CD4-positive, alpha-beta T cell treated with Interleukin-15 for 4 hours (primary cell): Measurements from ENCODE around the gene ALDH5A1.

Source experiments
- DNase-seq: peaks from one replicate; pipeline ENCODE4 v3.0.0-alpha.2; 2020; ENCODE audit warnings: low spot score

ALDH5A1 gene

DNA sequence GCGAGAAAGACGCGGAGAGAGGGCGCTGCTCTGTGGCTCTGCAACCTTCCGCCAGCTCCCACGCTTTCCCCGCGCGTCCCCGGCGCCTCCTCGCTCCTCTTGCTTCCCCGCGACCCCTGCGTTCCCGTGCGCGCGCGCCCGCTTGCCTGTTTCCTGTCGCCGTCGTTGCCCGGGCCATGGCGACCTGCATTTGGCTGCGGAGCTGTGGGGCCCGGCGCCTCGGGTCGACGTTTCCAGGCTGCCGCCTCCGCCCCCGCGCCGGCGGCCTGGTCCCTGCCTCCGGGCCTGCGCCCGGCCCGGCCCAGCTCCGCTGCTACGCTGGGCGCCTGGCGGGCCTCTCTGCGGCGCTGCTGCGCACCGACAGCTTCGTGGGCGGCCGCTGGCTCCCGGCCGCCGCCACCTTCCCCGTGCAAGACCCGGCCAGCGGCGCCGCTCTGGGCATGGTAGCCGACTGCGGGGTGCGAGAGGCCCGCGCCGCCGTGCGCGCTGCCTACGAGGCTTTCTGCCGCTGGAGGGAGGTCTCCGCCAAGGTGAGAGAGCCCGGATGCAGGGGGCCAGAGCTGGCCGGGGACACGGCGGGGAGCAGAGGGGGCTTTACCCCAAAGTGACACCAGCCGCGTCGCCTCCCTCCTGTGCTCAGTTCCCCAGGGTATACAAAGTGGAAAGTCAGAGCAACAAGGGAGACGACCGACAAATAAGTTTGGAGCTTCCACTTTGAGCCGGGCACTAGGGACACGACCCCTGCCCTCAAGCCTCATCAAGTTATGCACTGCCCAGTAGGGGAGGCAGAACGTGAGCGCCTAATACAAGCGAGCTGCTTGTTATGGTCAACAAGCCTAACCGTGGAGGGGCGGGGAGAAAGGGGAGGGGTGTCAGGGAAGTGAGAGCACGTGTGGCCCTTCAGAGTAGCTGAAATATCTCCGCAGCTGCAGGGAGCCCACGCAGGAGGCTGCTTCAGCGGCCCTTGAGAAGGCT, at the start of gene ALDH5A1:
Gene ALDH5A1 (plus strand): TSS at position 149 of the 975 bp plus-strand sequence. CDS start 28 bp downstream, at position 177.
- DNase-seq = peak; percentile 71

DNA sequence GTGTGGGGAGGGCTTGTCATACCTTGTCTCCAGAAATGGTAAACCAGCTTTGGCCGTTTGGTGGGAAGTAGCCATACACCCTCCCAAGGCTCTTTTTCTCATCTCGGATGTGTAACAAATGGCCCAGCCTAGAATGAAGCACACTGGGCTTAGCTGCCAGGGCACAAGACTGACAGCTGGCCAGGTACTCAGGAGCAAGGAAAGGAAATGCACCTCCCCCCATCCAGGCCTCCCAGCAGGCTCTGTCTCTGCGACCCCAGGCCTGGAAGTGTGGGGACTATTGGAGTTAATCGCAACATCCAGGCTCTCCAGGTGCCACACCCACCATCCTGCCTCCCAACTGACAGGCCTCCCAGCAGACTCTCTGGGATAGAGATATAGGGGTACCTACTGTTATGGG, 49.1 kb upstream of the ALDH5A1 start:
- no peak for DNase-seq

GRCh38 chr6:24446670-24447069, 48.1 kb upstream of the ALDH5A1 start:
- DNase-seq = no peak

- no peak for DNase-seq
Observed at GRCh38 chr6:24448396-24448795, 46.4 kb upstream of the ALDH5A1 start.

GRCh38 chr6:24448828-24449525, 45.8 kb upstream of the ALDH5A1 start:
- DNase-seq = no peak

- DNase-seq = no peak
Observed at GRCh38 chr6:24451581-24452388, 43.0 kb upstream of the ALDH5A1 start.

DNA sequence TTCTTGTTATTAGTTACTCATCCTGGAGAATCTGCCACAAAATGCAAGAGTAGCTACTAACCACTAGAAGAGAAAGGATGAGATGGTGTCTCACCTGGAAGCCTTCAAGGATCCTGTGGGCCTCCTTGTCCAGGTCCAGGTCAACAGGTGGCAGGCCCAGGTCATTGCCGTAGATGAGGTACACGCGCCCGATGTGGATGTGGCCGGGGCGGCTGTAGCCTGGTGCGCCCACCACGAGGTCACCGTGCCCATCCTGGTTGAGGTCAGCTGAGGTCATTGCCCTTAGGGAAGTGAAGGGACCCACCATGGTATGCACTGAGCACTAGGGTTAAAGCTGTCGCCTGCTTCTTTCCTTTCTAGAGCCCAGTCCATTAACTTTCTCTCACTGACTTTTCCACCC, 40.8 kb upstream of the ALDH5A1 start:
- no peak for DNase-seq

DNA sequence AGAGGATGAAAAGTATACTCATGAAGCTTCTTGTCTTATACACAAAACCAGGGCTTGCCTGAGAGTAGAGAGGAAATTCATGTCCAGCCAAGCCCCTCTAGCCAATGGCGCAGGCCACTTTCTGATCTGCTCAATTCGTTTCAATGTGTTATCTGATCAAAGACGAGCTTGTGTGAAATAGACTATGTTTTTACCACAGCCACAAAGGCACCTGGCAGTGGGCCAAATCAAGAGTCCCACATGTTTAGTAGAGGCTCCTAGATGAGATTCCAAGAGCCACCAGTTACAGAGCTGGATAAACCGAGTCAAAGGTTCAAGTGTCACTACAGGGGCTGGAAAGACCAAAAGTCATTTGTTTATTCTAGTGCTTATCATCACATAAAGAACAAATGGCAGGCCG, 40.3 kb upstream of the ALDH5A1 start:
- no peak for DNase-seq

- DNase-seq = no peak
Observed at GRCh38 chr6:24455061-24455460, 39.7 kb upstream of the ALDH5A1 start.

GRCh38 chr6:24458134-24458533, 36.6 kb upstream of the ALDH5A1 start:
- DNase-seq = no peak

DNA sequence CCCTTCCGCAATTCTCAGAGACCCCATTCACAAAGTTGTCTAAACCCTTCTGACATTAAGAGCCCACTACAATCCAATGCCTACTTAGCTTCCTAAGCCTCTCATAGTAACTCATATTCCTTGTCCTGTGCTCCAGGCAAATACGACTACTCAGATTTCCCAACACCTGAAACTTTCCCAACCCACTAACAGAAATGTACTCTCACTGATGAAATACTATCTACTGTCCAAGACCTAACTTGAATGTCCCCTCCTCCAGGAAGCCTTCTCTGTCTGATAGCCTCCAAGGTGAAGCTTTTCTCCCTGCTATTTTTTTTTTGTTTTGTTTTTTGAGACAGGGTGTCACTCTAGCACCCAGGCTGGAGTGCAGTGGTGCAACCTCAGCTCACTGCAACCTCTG, 35.8 kb upstream of the ALDH5A1 start:
- no peak for DNase-seq

DNA sequence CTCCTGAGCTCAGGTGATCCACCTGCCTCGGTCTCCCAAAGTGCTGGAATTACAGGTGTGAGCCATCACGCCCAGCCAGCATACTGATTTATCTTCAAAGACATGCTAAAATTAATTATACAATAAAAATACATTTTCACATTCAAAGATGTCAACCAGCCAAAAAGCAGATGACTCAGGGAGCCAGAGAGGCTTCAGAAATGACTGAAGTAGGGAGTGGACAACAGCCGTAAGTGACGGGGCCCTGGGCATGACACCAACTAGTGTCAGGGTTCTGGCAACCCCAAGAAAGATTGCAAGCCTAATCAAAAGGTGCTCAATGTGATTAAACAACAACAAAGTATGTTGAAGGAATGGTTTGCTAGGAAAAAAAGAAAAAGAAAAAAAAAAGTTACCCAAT, 33.8 kb upstream of the ALDH5A1 start:
- DNase-seq = no peak

DNA sequence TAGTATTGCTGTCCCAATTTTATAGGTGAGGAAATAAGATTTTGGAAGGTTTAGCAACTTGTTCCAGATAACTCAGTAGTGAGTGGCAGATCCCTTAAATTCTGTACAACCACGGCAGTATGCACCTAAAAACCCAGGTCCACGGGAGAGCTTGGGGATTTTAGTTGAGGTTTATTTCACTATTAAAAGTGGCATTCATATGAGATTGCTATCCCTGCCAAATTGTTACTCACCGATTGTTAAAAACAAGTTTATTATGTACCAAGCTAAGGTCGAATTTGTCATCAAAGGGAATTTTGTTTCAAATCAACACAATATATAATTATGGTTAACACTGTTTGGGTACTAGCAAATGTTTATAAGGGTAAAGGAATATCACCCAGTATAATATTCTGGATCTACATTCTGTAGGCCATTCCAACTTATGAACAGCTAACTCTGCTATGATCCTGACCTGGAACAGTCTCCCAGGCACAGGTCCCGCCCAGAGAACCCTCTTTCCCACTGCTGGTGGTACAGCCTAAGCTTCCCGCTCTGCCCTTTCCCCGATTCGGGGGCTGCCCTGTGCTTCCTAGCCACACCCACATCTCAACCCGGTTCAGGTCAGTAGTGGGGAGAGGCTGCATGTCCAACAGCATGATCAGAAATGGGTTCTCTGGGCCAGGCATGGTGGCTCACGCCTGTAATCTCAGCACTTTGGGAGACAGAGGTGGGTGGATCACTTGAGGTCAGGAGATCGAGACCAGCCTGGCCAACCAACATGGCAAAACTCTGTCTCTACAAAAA, 30.3 kb upstream of the ALDH5A1 start:
- DNase-seq = no peak

DNA sequence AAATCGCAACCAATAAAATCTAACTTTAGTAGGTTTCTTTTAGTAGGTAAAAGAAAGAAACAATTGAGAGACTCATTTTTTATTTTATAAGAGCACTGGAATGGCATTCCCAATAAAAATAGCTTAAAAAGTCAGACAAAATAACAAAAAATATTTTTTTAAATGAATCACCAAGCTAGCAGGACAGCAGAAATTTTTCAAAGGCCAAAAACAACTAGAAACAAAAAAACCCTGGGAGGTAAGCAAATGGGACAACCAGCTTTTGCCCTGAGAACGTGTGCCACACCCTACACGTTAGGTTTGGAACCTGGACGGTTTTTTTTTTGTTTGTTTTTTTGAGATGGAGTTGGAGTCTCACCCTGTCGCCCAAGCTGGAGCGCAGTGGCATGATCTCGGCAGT, 25.0 kb upstream of the ALDH5A1 start:
- DNase-seq = no peak

GRCh38 chr6:24472181-24472580, 22.6 kb upstream of the ALDH5A1 start:
- no peak for DNase-seq

DNA sequence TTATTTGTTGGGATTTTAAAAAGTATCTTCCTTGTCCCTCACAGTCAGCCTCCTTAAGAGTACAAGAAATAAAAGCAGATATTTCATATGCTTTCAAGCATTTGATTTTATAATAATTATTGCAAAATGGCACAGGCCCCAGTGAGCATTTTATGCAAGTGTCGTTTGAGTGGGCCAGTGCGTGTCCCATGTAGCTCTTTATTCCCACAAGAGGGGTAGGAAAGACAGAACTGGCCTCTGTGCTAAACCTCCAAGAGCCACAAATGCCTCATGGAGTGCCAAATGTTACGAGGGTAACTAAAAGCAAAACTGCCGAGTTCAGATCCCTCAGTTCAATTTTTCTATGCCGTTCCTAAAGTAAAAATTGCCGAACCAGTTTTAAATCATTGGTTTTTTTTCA, 18.1 kb upstream of the ALDH5A1 start:
- DNase-seq = no peak

DNA sequence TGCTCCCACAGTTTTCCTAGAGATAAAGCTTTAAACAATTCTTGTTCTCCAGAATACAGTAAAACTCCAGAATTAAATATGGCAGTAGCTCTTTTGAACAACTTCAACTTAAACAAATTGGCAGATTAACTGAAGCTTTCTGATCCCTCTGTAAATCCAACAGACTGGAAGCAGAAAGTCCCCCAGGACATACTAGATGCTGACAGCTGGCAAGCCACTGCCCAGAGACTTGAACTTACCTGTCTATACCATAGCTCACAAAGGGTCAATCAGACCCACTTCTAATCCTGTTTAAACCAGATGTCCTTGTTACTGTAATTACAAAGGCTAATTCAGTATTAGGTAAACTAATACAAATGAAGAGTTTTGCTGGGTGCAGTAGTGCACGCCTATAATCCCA, 17.7 kb upstream of the ALDH5A1 start:
- no peak for DNase-seq

DNA sequence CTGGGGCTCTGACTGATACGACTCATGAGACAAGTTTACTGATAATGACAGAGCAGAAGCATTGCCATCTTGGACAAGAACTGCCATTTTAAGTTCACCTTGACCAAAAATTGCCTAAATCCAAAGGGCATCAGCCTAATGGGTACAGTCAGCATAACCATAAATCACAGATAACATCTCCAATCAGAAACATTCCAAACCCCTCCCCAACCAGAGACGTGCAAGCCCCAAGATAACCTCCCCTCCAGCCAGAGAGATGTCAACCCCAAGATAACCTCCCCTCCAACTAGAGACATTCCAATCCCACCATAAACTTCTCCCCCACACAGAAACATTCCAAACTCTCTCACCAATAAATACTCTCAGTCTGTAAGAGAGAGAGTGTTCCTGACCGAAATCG, 15.9 kb upstream of the ALDH5A1 start:
- DNase-seq = no peak

- no peak for DNase-seq
Observed at GRCh38 chr6:24480705-24481104, 14.1 kb upstream of the ALDH5A1 start.

DNA sequence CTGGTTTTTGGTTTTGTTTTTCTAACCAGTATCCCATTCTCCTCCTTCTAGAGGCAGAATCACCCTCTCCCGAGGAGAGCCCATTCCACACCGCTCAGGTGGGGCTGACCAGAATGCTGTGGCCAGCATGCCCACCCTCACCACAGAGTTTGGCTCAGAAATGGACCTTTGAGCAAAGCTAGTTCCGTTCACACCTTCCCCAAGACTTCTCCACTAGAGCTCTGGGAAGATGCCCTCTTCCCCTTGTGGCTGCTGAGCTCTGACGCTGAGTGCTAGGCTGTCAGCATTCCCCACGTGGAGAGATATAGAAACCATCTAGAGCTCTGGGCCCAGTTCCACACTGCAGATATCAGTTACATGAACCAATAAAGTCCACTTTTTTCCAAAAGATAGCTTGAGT, 13.3 kb upstream of the ALDH5A1 start:
- no peak for DNase-seq

- DNase-seq = no peak
Observed at GRCh38 chr6:24484657-24485323, 10.0 kb upstream of the ALDH5A1 start.
